CD4-positive, alpha-beta T cell treated with Interleukin-4 for 4 hours (primary cell): ENCODE measurements around the gene ZNF281.
"Not testable (repeated sequence)": the region's sequence is repeated elsewhere in the genome, so short reads cannot be mapped to it uniquely, and the experiment has no call there.

Experiments used
- DNase-seq: peaks from one replicate; pipeline ENCODE4 v3.0.0-alpha.2; 2020

Gene ZNF281

DNA sequence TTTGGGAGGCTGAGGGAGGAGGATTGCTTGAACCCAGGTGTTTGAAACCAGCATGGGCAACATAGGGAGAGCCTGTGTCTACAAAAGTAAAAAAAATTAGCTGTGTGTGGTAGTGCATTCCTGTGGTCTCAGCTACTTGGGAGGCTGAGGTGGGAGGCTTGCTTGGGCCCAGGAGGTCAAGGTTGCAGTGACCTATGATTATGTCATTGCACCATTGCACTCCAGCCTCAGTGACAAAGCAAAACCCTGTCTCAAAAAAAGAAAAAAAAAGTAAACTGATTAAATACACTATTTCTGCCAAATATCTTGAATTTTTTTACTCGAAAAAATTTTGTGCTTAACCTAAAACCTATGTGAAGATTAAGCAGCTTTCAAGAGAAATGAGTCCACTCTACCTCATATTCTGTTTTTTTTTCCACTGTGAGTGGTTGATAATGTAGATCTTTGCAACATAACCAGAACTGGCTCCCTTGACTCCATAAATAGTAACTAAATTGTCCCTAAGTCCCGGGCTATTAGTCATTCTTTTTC lies 19.4 kb upstream of the ZNF281 start:
- DNase-seq = no peak

DNA sequence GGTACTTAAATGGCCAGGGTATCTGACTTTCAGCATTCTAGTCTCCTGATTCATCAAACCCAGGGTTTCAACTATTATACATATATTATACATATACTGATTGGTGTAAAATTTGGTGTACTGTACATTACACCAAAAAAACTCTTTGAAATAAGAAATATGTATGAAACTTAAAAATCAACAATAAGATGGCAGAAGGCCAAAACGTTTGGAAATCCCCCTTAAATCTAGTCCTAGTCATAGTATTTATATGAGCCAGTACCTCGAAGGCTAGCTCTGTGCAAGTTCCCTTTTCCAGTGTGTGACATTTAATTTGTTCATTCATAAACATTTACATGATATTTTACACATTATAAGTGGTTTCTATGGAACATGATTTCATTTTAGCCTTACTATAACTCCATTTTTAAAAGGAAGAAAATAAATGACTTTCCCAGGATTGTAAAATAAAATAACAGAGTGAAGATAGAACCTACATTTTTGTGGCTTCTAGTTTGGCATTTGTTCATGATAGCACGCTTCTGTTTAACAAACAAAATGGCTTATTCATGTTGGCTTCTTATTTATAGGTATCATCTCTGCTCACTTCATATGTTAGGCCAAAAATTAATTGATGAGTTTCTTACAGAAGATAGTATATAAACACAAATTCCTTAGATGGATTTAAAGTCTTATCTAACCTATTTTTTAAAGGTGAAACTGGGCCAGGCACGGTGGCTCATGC lies 18.8 kb upstream of the ZNF281 start:
- DNase-seq = no peak

DNA sequence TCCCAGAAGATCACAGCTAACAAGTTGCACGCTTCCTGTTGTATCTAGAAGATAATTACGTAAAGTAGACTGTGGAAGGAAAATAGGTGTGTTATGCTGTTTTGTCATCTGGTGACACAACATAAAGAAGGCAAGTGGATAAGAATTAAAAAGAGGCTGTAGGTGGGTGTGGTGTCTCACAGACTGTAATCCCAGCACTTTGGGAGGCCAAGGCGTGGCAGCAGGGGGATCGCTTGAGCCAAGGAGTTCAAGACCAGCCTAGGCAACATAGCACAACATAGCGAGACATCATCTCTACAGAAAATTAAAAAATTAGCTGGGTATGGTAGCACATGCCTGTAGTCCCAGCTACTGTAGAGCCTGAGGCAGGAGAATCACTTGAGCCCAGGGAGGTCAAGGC lies 17.9 kb upstream of the ZNF281 start:
- DNase-seq = no peak

DNA sequence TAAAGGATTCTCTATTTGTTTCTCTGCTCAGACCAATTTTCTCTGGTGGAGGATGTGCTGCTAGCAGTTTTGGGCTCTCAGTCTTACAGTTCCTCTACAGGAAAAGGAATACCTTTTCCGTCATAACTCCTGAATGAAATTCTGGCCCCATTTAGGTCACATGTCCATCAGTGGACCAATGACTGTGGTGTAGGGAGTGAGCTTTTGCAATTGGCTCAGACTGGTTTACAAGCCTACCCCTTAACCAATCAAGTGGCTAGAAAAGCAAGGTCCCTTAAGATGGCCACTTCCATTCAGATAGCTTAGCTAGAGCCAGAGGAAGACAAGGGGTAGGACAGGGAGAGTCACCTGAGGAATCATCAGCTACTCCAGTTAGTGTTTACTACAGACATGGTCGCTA lies 16.4 kb upstream of the ZNF281 start:
- no peak for DNase-seq

DNA sequence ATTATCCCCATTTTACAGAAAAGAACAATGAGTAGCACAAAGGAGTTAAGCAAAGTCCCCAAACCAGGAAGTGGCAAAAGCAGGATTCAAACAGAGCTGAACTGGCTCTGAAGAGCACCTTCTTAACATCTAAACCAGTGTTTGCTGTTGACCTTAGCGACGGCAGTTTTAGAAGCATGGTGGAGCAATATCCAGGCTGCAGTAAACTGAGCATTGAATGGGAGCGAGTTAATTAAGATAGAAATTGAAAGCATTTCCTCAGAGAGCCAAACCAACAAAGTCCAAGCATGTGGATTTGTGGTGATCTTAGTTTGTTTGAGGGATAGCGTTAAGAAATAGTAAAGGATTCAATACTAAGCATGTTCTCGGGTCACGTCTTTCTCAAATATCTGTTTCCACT lies 13.4 kb upstream of the ZNF281 start:
- no peak for DNase-seq

DNA sequence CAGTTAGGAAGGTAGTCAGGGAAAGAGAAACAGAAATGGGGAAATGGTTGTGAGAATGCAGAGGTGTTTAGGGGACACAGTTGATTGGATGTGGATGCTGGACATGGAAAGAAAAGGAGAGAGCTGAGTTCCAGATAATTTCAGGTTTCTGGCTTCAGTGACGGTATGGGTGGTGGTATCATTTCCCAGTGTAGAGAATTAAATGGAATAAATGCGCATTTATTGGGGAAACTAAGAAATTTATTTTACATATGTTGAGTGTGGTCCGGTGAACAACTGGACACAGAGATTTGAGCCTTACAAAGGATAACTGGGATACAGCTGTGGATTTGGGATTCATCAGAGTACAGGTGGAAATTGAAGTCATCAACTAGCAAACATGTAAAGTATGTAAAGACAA lies 12.4 kb upstream of the ZNF281 start:
- DNase-seq = no peak

DNA sequence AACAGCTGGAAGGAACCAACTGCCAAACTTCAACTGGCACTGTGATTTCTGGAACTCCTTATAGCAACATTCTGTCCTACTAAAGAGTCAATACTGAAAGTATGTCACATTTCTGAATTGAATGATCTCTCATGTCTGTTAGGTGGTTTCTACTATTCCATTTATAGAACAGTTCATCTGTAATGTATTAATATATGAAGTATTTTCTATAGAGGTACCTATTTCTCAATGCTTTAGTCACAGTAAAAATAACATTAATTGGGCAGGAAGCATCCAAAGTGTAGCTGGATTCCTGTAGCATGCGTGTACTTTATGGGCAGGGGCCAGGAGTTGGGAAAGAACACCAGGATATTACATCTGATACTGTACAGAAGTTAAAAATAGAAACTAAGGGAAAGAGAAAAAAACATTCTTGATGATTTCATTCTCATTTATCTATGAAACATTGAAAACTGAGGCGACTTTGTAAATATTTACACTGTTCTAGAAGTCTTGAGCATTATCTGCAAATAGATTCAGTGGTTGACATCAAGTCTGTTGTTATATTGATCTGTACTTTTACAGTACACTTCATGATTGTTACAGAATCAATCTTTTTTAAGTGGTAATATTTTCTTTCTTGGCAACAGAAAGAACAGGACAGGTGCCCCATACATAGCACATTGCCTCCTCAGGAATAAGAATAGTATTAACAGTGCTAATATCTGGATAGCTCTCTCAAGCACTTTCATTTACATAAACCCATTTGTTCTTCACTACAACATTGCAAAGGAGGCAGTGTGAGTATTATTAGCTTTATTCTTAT lies 6.2 kb upstream of the ZNF281 start:
- no peak for DNase-seq

DNA sequence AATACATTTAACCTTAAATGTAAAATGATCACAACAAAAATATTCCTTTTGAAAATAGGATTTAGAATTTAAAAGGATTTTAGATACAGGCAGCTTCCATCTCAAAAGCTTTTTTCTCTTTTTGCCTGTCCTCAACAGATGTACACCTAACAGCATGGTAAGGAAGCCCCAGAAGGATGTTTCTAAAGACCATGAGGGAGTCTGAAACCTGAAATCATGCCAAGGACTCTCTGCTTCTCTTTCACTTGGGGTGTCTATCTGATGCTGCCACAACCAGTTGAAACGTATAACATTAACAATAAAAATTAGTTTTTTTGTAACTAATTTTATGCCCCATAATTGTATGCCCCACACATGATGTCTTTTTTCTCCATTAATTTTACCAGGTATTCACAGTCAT lies 5.4 kb upstream of the ZNF281 start:
- DNase-seq = no peak

DNA sequence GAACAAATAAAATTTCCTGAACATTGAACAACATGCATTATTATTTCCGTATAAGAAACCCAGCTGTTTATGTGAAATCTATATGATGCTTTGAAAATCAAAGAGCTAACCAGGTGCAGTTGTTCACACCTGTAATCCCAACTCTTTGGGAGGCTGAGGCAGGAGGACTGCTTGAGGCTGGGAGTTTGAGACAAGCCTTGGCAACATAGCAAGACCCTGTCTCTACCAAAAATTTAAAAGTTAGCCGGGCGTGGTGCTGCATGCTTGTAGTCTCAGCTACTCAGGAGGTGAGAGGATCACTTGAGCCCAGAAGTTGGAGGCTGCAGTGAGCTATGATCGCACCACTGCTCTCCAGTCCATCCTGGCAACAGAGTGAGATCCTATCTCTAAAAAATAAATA lies 4.8 kb upstream of the ZNF281 start:
- no peak for DNase-seq

DNA sequence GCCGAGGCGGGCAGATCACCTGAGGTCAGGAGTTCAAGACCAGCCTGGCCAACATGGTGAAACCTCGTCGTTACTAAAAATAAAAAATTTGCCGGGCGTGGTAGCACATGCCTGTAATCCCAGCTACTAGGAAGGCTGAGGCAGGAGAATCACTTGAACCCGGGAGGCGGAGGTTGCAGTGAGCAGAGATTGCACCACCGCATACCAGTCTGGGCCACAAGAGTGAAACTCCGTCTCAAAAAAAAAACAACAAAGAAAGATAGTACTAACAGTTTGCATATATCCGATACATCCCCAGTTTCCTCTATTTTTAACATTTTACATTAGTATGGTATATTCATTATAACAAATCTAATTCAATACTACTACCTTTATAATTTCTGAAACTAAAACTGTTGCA lies 3.9 kb upstream of the ZNF281 start:
- not testable (repeated sequence) for DNase-seq

DNA sequence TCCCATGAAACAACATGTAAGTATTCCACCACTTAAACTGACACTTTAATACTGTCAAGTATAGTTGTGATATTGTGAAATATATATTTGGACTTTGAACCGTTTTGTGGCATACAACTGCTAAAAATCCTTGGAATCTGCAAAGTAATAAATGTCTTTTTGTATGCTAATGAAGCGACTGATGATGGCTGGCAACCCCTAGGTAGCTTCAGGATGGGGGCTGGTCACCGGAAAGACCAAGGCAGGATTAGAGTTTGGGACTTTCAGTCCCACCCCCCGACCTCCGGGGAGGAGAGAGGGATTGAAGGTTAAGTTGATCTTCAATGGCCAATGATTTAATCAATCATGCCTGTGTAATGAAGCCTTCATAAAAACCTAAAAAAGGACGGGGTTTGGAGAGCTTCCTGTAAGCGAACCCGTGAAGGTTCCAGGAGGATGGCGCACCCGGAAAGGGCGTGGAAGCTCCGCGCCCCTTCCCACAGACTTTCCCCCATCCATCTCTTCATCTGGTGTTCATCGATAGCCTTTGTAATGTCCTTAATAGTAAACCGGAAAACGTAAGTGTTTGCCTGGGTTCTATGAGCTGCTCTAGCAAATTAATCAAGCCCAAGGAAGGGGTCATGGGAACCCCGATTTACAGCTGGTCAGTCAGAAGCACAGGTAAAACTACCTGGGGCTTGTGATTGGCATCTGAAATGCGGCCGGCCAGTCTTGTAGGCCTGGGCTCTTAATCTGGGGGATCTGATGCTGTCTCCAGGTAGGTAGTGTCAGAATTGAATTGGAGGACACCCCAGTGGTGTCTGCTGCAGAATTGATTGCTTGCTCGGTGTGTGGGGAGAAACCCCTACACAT lies 1.8 kb upstream of the ZNF281 start:
- DNase-seq = no peak

DNA sequence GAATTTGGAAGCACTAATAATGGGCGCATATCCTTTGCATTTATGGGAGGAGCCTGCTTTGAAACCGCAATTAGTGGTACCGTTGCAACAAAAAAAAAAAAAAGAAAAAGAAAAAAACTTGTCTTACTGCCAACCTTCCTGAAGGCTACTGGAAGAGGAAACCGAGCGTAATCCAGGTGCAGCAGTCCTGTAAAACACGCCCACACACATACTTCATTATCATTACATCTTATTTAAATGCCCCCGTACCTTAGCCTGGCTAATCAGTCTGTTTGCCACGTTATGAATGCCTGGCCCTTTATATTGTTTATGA lies 686 bp upstream of the ZNF281 start:
- peak; percentile 21 for DNase-seq

DNA sequence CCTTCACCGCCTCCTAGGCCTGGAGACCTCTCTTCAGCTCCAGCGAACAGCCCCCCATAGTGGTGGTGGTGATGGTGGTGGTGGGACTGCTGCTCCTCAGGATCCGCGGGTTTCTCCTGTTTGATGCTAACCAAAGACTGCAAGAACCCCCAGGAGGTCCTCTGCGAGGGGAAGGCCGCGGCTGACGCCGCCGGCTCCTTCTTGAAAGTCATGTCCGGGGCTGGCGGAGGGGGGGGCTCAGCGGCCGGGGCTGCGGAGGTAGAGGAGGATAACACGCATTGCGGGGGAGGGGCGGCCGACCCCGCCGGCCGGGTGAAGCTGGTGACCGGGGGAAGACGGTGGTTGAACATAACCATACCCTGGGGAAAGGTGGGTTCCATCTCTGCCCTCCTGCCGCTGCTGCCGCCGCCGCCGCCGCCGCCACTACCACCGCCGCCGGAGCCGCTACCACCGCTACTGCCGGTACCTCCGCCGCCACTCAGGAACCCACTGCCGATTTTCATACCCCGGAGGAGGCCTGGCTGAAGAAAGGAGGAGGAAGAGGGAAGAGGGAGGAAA lies 554 bp downstream of the ZNF281 start:
- peak; percentile 11 for DNase-seq

DNA sequence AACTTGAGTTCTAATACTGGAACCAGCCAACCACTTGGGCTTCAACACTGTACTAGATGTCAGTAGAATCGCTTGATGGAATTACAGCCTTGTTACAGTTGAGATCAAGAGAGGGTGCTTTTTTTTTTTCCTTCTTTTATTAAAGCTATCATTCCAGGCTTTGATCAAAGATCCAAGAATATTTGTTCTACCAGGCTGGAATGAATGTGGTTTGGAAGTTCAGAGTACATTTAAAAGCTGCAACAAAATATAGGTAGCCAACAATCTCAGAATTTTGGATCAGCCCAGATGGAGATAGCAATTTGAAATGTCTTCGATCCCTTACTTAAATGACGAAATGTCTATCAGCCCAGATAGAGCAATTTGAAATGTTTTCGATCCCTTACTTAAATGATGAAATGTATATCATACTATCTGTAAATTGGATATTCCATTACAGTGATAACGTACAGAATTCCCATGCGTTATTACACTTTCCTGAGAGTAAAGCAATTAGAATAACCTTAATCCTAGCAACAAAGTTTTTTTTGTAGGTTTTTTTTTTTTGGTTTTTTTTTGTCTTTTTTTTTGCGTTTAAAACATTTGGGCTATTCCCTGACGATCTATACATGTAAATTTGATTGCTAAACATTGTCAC lies 3.6 kb downstream of the ZNF281 start:
- DNase-seq = no peak

DNA sequence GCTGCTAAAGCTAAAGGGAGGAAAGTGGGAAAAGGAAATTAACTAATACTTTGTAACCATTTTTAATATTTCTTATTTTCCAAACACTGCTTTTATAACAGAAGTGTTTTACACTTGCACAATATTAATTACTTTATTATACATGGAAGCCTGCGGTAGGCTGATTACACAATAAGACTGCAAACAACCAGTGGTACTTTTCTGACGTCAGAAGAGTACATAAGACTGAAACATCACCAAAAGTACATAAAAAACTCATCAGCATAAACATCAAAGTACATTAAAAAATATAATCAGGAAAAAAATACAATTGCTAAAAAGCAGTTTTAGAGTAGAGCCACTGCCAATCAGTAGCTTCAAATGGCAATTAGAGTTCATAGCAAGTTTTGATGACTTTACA lies 4.6 kb downstream of the ZNF281 start:
- no peak for DNase-seq

DNA sequence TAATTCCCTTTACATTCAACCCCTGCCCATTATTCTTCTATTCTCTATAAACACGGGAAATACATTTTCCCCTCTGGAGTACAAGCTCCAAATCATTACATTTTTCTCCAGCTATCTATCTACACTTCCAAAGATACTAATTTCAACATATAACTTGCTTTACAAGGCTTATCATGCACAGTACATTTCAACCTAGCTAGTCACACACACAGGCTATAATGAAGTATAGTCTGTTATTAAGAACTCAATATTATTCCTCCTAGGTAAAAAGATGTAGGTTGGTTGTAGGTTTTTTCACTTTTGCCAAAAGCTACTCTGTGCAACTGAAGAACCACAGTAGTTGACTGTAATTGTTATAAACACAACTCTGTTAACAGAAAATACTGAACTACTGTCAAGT lies 8.1 kb downstream of the ZNF281 start:
- no peak for DNase-seq

DNA sequence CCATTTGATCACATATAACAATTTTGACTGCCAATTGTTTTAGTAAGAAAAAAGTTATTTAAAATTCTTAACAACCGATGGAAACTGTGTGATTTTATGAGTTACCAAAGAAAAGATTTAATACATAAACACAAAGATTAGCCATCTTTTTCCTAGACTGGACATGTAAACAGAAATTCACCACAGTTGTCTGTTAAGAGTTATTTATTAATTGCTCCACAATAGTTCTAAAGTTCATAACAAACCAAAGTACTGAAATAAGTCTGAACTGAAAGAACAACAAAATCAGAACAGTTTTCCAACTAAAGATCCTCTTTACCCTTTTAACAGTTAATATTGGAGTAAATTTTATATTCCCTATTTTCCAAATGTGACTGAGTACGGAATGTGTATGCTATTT lies 8.6 kb downstream of the ZNF281 start:
- no peak for DNase-seq

DNA sequence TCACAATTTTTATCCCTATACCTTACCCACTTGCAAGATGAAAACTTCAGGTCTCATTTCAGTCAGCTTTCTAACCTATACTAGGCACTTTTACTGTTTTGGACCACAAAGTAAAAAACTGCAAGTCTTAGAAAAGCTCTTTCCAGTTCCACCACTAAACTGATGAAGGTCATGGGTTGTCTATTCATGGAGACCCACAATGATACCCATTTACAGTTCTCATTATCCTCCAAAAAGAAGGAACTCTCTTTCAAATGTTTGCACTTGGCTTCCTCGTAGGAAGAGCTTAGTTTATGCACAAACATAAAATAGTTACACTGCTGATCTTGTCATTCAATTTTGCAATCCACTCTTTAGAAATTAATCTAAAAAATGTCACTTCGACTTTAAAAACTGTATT lies 9.3 kb downstream of the ZNF281 start:
- DNase-seq = no peak

DNA sequence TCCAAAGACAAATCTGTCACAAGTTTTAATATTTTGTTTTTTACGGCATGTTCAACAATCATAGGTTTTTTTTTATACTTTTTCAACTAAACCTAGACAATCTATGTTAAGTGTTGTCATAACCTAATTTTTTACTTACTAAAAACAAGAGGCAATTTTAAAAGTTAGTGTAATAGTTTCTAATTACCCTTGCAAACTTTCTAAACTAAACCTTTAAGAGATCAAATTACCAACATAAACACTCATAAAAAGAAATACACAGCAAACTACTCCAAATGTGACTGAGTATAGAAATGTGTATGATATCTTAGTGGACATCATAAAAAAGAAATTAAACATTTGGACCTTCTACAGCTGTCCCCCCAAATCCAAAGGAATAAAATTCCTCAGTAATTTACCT lies 10.0 kb downstream of the ZNF281 start:
- DNase-seq = no peak

DNA sequence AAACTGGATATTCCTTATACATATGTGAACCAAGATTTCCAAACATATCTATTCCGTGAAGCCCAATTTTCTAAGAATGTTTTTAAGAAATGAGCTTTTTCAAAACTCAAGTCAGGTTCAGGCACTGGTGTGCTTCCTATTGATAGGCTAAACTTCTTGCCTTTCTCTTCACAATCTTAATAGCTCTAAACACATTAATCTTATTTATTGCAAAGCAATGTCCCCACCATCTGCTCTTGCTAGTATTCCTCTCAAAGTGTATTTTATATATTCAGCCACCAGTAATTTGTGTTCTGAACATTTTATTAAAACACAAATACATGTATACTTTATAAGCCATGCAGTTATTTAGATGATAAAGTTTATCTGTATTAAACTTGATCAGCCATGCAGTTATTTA lies 11.5 kb downstream of the ZNF281 start:
- DNase-seq = no peak

DNA sequence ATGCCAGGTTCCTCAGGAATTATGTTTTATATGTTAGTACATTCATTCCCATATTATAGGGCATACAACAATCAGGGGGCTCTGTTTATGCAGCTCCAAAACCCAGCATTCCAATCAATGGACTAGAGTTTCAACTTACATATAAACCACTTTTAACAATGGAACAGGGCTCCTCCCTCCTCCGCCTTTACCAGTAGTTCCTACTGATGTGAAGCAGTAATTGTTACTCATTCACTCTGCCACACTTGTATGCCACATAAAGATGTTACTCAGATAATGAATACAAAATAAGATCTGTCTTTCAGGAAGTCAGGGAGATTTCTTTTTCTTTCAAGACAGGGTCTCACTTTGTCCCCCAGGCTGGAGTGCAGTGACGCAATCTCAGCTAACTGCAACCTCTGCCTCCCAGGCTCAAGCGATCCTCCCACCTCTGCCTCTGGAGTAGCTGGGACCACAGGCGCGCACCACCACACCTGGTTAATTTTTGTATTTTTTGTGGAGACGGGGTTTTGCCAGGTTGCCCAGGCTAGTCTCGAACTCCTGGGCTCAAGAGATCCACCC lies 17.1 kb downstream of the ZNF281 start:
- DNase-seq = no peak

DNA sequence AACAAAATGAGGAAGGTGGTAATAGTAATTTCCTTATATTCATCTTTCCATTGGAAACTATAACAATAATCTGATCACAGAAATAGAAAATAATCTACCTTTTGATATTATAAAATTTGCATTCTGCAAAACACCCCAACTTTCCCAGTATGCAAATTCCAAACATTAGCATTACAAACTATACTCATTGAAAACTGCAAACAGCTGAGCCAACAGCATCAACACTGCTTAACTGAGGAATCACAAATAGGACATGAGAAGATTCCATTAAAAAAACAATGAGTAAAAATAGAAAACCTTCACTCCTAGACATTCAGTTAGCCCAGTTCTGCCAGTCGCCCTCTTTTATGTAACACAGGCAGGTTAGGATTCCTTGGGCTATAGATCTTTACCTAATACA lies 18.1 kb downstream of the ZNF281 start:
- DNase-seq = no peak

DNA sequence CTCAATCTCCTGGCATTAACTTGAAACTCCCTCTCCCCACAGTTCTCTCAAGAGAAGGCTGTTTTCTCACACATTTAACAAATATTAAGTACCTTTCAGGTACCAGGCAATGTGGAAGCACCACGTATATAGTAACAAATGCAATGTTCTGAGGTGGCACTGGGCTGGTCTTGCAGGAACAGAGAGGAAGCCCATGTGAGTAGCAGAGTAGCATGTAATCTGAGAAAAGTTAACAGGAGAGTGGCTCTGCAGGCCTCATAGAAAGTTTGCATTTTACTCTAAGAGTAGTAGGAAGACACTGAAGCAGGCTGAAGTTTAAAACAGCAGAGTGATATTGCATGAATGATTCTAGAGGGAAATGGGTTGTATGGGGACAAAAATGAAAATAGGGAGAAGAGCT lies 21.0 kb downstream of the ZNF281 start:
- DNase-seq = no peak
